Esophagus squamous epithelium (tissue), 5 donors: ENCODE measurements around the gene SIRT6. TPM values are rescaled to one million over a fixed set of nuclear protein-coding genes. Genes with fewer than 3 reads are reported as not detected.
"Not testable (repeated sequence)": the region's sequence is repeated elsewhere in the genome, so short reads cannot be mapped to it uniquely, and the experiment has no call there.

Experiments used
- DNase-seq: peaks from one replicate; lab custom pipeline; 2025; lab: John Stamatoyannopoulos, UW
- H3K27ac ChIP-seq, 4 donors: fragments of 200-600 bp; sonication (generic); one replicate each; pipeline ENCODE4 v1.5.1; 2016 to 2019; ENCODE audit warnings: mild to moderate bottlenecking in 1 of 4
- H3K27me3 ChIP-seq, 4 donors: fragments of 200-600 bp; sonication (generic); 1 replicate in 3 of 4; 2 replicates in 1 of 4; pipeline versions ENCODE4 v1.5.1 to v1.6.0; 2017 to 2021; ENCODE audit warnings: antibody characterized with exemption in 1 of 4
- H3K36me3 ChIP-seq, 3 donors: fragments of 200-600 bp; sonication (generic); one replicate each; pipeline ENCODE4 v1.5.1; 2016 to 2019
- H3K4me1 ChIP-seq, 3 donors: fragments of 200-600 bp; sonication (generic); one replicate each; pipeline ENCODE4 v1.5.1; 2017 to 2019
- H3K4me3 ChIP-seq, 4 donors: fragments of 200-600 bp; sonication (generic); 1 replicate in 3 of 4; 2 replicates in 1 of 4; pipeline ENCODE4 v1.5.1; 2016 to 2019; ENCODE audit warnings: mild to moderate bottlenecking in 2 of 4, moderate library complexity in 1 of 4
- H3K9me3 ChIP-seq, 3 donors: fragments of 200-600 bp; sonication (generic); one replicate each; pipeline ENCODE4 v1.5.1; 2016 to 2019
- POLR2A ChIP-seq, 4 donors: fragments of 450-650 bp; IDR thresholded peaks; one replicate each; pipeline ENCODE4 v1.6.1; 2017; ENCODE audit warnings: antibody characterized with exemption in 4 of 4, mild to moderate bottlenecking in 4 of 4, moderate library complexity in 3 of 4
- WGBS, 2 donors: methylation state at CpG; one replicate each; pipeline ENCODE4 v1.1.5; 2018; 5-methylcytosine and 5-hydroxymethylcytosine counted together
- intact Hi-C: fragments of 100-400 bp; cut with DNase I; formaldehyde crosslinking; loops from one replicate; pipeline ENCODE4 v1.15.0; 2022
- total RNA-seq, 4 donors: library from RNA; depleted of rRNA; stranded (reverse); fragments of >200 nt; gene quantifications; one replicate each; pipeline ENCODE4 v1.1.0, GENCODE V29; 2016
- TF ChIP-seq, protein P1 (sequence below), 6 experiments: fragments of 450-650 bp in 4 of 6; fragments of 200-600 bp in 2 of 6; sonication (generic) in 2 of 6; IDR thresholded peaks; one replicate each; pipeline ENCODE4 v1.5.1; 2016 to 2019; ENCODE audit warnings: antibody characterized with exemption in 6 of 6, mild to moderate bottlenecking in 4 of 6, moderate library complexity in 4 of 6
- donor health status: DM: yes; HTN: yes; CAD: no.

Gene SIRT6
- total RNA-seq, 4 donors from 2014 or later, result 9.0 to 23.3 (median 18.3) TPM

DNA sequence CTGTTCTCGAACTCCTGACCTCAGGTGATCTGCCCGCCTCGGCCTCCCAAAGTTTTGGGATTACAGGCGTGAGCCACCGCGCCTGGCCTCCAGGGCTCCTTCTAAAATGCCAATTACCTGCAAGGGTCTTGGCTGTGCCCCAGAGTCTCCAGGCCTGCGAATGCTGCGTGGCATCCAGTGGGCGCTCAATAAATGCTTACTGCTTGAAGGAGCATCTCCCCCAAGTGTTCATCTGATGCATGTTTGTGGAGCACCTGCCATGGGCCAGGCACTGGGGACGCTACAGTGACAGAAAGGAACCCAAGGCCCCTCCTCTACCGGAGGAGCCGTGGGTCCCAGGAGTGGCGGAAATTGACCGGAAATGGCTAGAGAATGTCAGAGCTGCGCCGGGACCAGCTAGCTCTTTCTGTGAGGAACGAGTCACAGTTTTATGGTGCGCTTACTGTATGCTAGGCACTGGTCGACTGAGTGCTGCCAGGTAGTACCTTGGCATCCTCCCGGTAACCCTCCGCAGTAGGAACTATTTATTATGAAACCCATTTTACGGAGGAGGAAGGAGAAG, 14.3 kb upstream of the SIRT6 start:
- Histone ChIP-seq H3K27me3 (peaks cover 6 to 87% (median 13%) of the 10 kb centered on the region in 4 donors), H3K9me3 (no peaks in the 10 kb centered on the region), H3K4me3 (no peak overlapping the region), H3K36me3 (no peaks in the 10 kb centered on the region), H3K27ac (no peak overlapping the region), H3K4me1 (peaks cover 0 to 9% (median 7%) of the 10 kb centered on the region in 3 donors)
- no peak for DNase-seq
- TF ChIP-seq, protein P1, sequence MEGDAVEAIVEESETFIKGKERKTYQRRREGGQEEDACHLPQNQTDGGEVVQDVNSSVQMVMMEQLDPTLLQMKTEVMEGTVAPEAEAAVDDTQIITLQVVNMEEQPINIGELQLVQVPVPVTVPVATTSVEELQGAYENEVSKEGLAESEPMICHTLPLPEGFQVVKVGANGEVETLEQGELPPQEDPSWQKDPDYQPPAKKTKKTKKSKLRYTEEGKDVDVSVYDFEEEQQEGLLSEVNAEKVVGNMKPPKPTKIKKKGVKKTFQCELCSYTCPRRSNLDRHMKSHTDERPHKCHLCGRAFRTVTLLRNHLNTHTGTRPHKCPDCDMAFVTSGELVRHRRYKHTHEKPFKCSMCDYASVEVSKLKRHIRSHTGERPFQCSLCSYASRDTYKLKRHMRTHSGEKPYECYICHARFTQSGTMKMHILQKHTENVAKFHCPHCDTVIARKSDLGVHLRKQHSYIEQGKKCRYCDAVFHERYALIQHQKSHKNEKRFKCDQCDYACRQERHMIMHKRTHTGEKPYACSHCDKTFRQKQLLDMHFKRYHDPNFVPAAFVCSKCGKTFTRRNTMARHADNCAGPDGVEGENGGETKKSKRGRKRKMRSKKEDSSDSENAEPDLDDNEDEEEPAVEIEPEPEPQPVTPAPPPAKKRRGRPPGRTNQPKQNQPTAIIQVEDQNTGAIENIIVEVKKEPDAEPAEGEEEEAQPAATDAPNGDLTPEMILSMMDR (IDR thresholded peaks at IDR 0.05), result no peak
- TF ChIP-seq POLR2A (IDR thresholded peaks at IDR 0.05), result no peak
- intact Hi-C loops, result no loop called here
- WGBS, 2 donors, result 79 to 91% methylated on average over 14 to 21 of the region's 22 CpGs

DNA sequence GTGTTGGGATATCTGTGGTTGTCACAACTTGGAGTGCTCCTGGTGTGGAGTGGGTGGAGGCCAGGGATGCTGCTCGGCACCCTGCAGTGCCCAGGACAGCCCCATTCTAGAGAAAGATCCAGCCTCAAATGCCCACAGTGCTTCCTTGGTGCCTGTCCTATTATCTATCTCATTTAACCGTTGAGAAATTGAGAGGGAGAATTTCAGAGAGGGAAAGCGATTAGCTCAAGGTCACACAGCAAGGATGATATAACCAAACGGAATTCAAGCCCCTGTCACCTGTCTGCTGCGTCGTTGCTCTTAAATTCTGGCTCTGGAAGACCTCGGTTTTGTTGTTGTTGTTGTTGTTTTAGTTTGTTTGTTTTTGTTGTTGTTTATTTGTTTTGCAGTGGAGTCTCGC, 13.6 kb upstream of the SIRT6 start:
- Histone ChIP-seq H3K4me3 (no peak overlapping the region), H3K27ac (no peak overlapping the region), H3K27me3 (peaks cover 6 to 92% (median 13%) of the 10 kb centered on the region in 4 donors), H3K9me3 (no peaks in the 10 kb centered on the region), H3K36me3 (no peaks in the 10 kb centered on the region), H3K4me1 (peaks cover 0 to 9% (median 7%) of the 10 kb centered on the region in 3 donors)
- TF ChIP-seq, protein P1 (IDR thresholded peaks at IDR 0.05), result no peak
- no peak for TF ChIP-seq POLR2A (IDR thresholded peaks at IDR 0.05)
- DNase-seq, result no peak
- 70 to 77% methylated on average over 7 to 8 of the region's 8 CpGs for WGBS, 2 donors
- intact Hi-C loops, result no loop called here

DNA sequence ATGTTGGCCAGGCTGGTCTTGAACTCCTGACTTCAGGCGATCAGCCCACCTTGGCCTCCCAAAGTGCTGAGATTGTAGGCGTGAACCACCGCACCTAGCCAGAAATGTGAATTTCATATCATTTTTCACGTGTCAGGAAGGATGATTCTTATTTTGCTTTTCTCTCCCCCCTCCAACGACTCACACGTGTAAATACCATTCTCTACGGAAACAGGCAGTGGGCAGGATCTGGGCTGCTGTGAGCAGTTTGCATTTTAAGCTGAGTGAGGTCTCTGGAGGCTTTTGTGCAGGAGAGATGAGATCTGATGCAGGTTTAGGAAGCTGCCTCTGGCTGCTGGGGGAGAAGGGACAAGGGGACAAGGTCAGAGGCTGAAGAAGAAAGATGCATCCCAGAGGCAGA, 12.0 kb upstream of the SIRT6 start:
- no peak for DNase-seq
- Histone ChIP-seq H3K9me3 (no peaks in the 10 kb centered on the region), H3K4me1 (peaks cover 0 to 9% (median 7%) of the 10 kb centered on the region in 3 donors), H3K27me3 (peaks cover 6 to 92% (median 13%) of the 10 kb centered on the region in 4 donors), H3K36me3 (no peaks in the 10 kb centered on the region), H3K27ac (no peak overlapping the region), H3K4me3 (no peak overlapping the region)
- 39 to 41% methylated on average over 7 of the region's 7 CpGs for WGBS, 2 donors
- TF ChIP-seq, protein P1 (IDR thresholded peaks at IDR 0.05), result no peak
- TF ChIP-seq POLR2A (IDR thresholded peaks at IDR 0.05), result no peak
- intact Hi-C loops, result no loop called here

DNA sequence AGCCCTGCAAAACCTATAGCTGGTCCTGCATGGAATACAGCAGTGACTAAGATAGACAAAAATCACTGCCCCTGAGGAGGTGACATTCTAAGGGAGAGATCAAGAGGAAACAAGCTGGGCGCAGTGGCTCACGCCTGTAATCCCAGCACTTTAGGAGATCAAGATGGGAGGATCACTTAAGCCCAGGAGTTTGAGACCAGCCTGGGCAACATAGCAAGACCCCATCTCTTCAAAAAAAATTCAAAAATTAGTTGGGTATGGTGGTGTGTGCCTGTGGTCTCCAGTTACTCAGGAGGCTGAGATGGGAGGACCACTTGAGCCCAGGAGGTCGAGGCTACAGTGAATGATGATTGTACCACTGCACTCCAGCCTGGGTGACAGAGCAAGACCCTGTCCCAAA, 10.2 kb upstream of the SIRT6 start:
- WGBS, 2 donors, result 50 to 81% methylated on average over 1 to 3 of the region's 3 CpGs
- peaks cover 0 to 78% (median 8%) of the 10 kb centered on the region in 4 donors for H3K27me3 ChIP-seq

DNA sequence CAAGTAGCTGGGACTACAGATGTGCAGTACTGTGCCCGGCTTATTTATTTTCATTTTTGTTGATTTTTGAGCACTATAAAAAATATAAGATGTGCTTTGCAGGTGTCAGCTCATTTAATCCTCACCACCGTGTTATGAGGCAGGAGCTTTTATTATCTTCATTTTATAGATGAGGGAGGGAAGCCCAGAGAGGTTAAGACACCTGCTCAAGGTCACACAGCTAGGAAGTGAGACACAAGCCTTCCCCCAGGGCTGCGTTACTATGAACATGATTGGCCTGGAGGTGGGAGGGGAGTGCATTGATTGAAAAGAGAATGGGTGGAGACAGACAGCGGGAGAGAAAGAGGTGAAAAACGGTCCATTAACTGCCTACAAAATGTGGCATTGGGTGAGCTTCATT, 7.3 kb upstream of the SIRT6 start:
- Histone ChIP-seq H3K27ac (no peak overlapping the region), H3K4me1 (peaks cover 0 to 3% (median 0%) of the 10 kb centered on the region in 3 donors), H3K36me3 (no peaks in the 10 kb centered on the region), H3K27me3 (peaks cover 0 to 60% (median 0%) of the 10 kb centered on the region in 4 donors), H3K9me3 (no peaks in the 10 kb centered on the region), H3K4me3 (no peak overlapping the region)
- 50 to 67% methylated on average over 5 of the region's 5 CpGs for WGBS, 2 donors
- DNase-seq, result no peak
- TF ChIP-seq, protein P1 (IDR thresholded peaks at IDR 0.05), result no peak
- no peak for TF ChIP-seq POLR2A (IDR thresholded peaks at IDR 0.05)
- intact Hi-C loops, result no loop called here

More for the DNA sequence above, 10.2 kb upstream of the SIRT6 start:
- DNase-seq, H3K9me3 ChIP-seq, H3K4me3 ChIP-seq, H3K36me3 ChIP-seq, H3K4me1 ChIP-seq, H3K27ac ChIP-seq, intact Hi-C loops: not testable (repeated sequence)
